Measurements from ENCODE around the gene CDH13.

The CDH13 gene

GRCh38 chr16:82805866-82806265, 179.1 kb downstream of the CDH13 start:
- no peaks in the 10 kb centered on the region for H3K4me1 ChIP-seq (ENCODE audit: insufficient read depth, low read length)
- no peak overlapping the region for H3K9ac ChIP-seq (ENCODE audit: low read length)
- no peaks in the 10 kb centered on the region for H3K9me3 ChIP-seq (ENCODE audit: low read length)
- H3K36me3 ChIP-seq (ENCODE audit: insufficient read depth, low read length), result no peaks in the 10 kb centered on the region
- H3K27me3 ChIP-seq (ENCODE audit: control insufficient read depth in 1 of 2, insufficient read depth in 2 of 2, low read length in 2 of 2), result no peaks in the 10 kb centered on the region
- no peak overlapping the region for H3K4me3 ChIP-seq (ENCODE audit: low read depth in 1 of 2, low read length in 2 of 2)
- H3K27ac ChIP-seq (ENCODE audit: low read depth, low read length), result no peak overlapping the region

- H3K27me3 ChIP-seq (ENCODE audit: control insufficient read depth in 1 of 2, insufficient read depth in 2 of 2, low read length in 2 of 2), result no peaks in the 10 kb centered on the region
- no peak overlapping the region for H3K4me3 ChIP-seq (ENCODE audit: low read depth in 1 of 2, low read length in 2 of 2)
- no peaks in the 10 kb centered on the region for H3K36me3 ChIP-seq (ENCODE audit: insufficient read depth, low read length)
- H3K27ac ChIP-seq (ENCODE audit: low read depth, low read length), result no peak overlapping the region
- no peaks in the 10 kb centered on the region for H3K4me1 ChIP-seq (ENCODE audit: insufficient read depth, low read length)
- H3K9me3 ChIP-seq (ENCODE audit: low read length), result no peaks in the 10 kb centered on the region
- H3K9ac ChIP-seq (ENCODE audit: low read length), result no peak overlapping the region
These were observed 180.5 kb downstream of the CDH13 start for GRCh38 chr16:82807311-82807710.

- Histone ChIP-seq H3K4me3 (ENCODE audit: low read depth in 1 of 2, low read length in 2 of 2) (no peak overlapping the region), H3K4me1 (ENCODE audit: insufficient read depth, low read length) (no peaks in the 10 kb centered on the region), H3K9ac (ENCODE audit: low read length) (no peak overlapping the region), H3K27me3 (ENCODE audit: control insufficient read depth in 1 of 2, insufficient read depth in 2 of 2, low read length in 2 of 2) (no peaks in the 10 kb centered on the region), H3K9me3 (ENCODE audit: low read length) (no peaks in the 10 kb centered on the region), H3K27ac (ENCODE audit: low read depth, low read length) (no peak overlapping the region), H3K36me3 (ENCODE audit: insufficient read depth, low read length) (no peaks in the 10 kb centered on the region)
These were observed 181.3 kb downstream of the CDH13 start for GRCh38 chr16:82808036-82808435.

- no peaks in the 10 kb centered on the region for H3K36me3 ChIP-seq (ENCODE audit: insufficient read depth, low read length)
- H3K4me3 ChIP-seq (ENCODE audit: low read depth in 1 of 2, low read length in 2 of 2), result no peak overlapping the region
- no peaks in the 10 kb centered on the region for H3K4me1 ChIP-seq (ENCODE audit: insufficient read depth, low read length)
- no peak overlapping the region for H3K27ac ChIP-seq (ENCODE audit: low read depth, low read length)
- H3K27me3 ChIP-seq (ENCODE audit: control insufficient read depth in 1 of 2, insufficient read depth in 2 of 2, low read length in 2 of 2), result no peaks in the 10 kb centered on the region
- no peaks in the 10 kb centered on the region for H3K9me3 ChIP-seq (ENCODE audit: low read length)
- H3K9ac ChIP-seq (ENCODE audit: low read length), result no peak overlapping the region
These were observed 183.3 kb downstream of the CDH13 start for GRCh38 chr16:82810077-82810476.

- Histone ChIP-seq H3K9ac (ENCODE audit: low read length) (no peak overlapping the region), H3K36me3 (ENCODE audit: insufficient read depth, low read length) (no peaks in the 10 kb centered on the region), H3K9me3 (ENCODE audit: low read length) (no peaks in the 10 kb centered on the region), H3K27ac (ENCODE audit: low read depth, low read length) (no peak overlapping the region), H3K27me3 (ENCODE audit: control insufficient read depth in 1 of 2, insufficient read depth in 2 of 2, low read length in 2 of 2) (no peaks in the 10 kb centered on the region), H3K4me1 (ENCODE audit: insufficient read depth, low read length) (no peaks in the 10 kb centered on the region), H3K4me3 (ENCODE audit: low read depth in 1 of 2, low read length in 2 of 2) (no peak overlapping the region)
These were observed 187.3 kb downstream of the CDH13 start for GRCh38 chr16:82814059-82814458.

- Histone ChIP-seq H3K4me3 (ENCODE audit: low read depth in 1 of 2, low read length in 2 of 2) (no peak overlapping the region), H3K4me1 (ENCODE audit: insufficient read depth, low read length) (no peaks in the 10 kb centered on the region), H3K27me3 (ENCODE audit: control insufficient read depth in 1 of 2, insufficient read depth in 2 of 2, low read length in 2 of 2) (no peaks in the 10 kb centered on the region), H3K36me3 (ENCODE audit: insufficient read depth, low read length) (no peaks in the 10 kb centered on the region), H3K9ac (ENCODE audit: low read length) (no peak overlapping the region), H3K9me3 (ENCODE audit: low read length) (no peaks in the 10 kb centered on the region), H3K27ac (ENCODE audit: low read depth, low read length) (no peak overlapping the region)
These were observed 192.5 kb downstream of the CDH13 start for GRCh38 chr16:82819286-82819685.

GRCh38 chr16:82820855-82821254, 194.1 kb downstream of the CDH13 start:
- Histone ChIP-seq H3K4me1 (ENCODE audit: insufficient read depth, low read length) (no peaks in the 10 kb centered on the region), H3K27ac (ENCODE audit: low read depth, low read length) (no peak overlapping the region), H3K9me3 (ENCODE audit: low read length) (no peaks in the 10 kb centered on the region), H3K27me3 (ENCODE audit: control insufficient read depth in 1 of 2, insufficient read depth in 2 of 2, low read length in 2 of 2) (no peaks in the 10 kb centered on the region), H3K9ac (ENCODE audit: low read length) (no peak overlapping the region), H3K36me3 (ENCODE audit: insufficient read depth, low read length) (no peaks in the 10 kb centered on the region), H3K4me3 (ENCODE audit: low read depth in 1 of 2, low read length in 2 of 2) (no peak overlapping the region)

GRCh38 chr16:82824408-82824807, 197.6 kb downstream of the CDH13 start:
- Histone ChIP-seq H3K9me3 (ENCODE audit: low read length) (no peaks in the 10 kb centered on the region), H3K27ac (ENCODE audit: low read depth, low read length) (no peak overlapping the region), H3K4me1 (ENCODE audit: insufficient read depth, low read length) (no peaks in the 10 kb centered on the region), H3K9ac (ENCODE audit: low read length) (no peak overlapping the region), H3K27me3 (ENCODE audit: control insufficient read depth in 1 of 2, insufficient read depth in 2 of 2, low read length in 2 of 2) (no peaks in the 10 kb centered on the region), H3K36me3 (ENCODE audit: insufficient read depth, low read length) (no peaks in the 10 kb centered on the region), H3K4me3 (ENCODE audit: low read depth in 1 of 2, low read length in 2 of 2) (no peak overlapping the region)

- Histone ChIP-seq H3K36me3 (ENCODE audit: insufficient read depth, low read length) (no peaks in the 10 kb centered on the region), H3K27ac (ENCODE audit: low read depth, low read length) (no peak overlapping the region), H3K4me3 (ENCODE audit: low read depth in 1 of 2, low read length in 2 of 2) (no peak overlapping the region), H3K27me3 (ENCODE audit: control insufficient read depth in 1 of 2, insufficient read depth in 2 of 2, low read length in 2 of 2) (no peaks in the 10 kb centered on the region), H3K4me1 (ENCODE audit: insufficient read depth, low read length) (no peaks in the 10 kb centered on the region), H3K9me3 (ENCODE audit: low read length) (no peaks in the 10 kb centered on the region), H3K9ac (ENCODE audit: low read length) (no peak overlapping the region)
These were observed 202.5 kb downstream of the CDH13 start for GRCh38 chr16:82829301-82829700.

GRCh38 chr16:82830944-82831343, 204.2 kb downstream of the CDH13 start:
- Histone ChIP-seq H3K4me1 (ENCODE audit: insufficient read depth, low read length) (no peaks in the 10 kb centered on the region), H3K4me3 (ENCODE audit: low read depth in 1 of 2, low read length in 2 of 2) (no peak overlapping the region), H3K36me3 (ENCODE audit: insufficient read depth, low read length) (no peaks in the 10 kb centered on the region), H3K9ac (ENCODE audit: low read length) (no peak overlapping the region), H3K27me3 (ENCODE audit: control insufficient read depth in 1 of 2, insufficient read depth in 2 of 2, low read length in 2 of 2) (no peaks in the 10 kb centered on the region), H3K27ac (ENCODE audit: low read depth, low read length) (no peak overlapping the region), H3K9me3 (ENCODE audit: low read length) (no peaks in the 10 kb centered on the region)

- Histone ChIP-seq H3K27me3 (ENCODE audit: control insufficient read depth in 1 of 2, insufficient read depth in 2 of 2, low read length in 2 of 2) (no peaks in the 10 kb centered on the region), H3K4me3 (ENCODE audit: low read depth in 1 of 2, low read length in 2 of 2) (no peak overlapping the region), H3K9me3 (ENCODE audit: low read length) (no peaks in the 10 kb centered on the region), H3K36me3 (ENCODE audit: insufficient read depth, low read length) (no peaks in the 10 kb centered on the region), H3K9ac (ENCODE audit: low read length) (no peak overlapping the region), H3K4me1 (ENCODE audit: insufficient read depth, low read length) (no peaks in the 10 kb centered on the region), H3K27ac (ENCODE audit: low read depth, low read length) (no peak overlapping the region)
These were observed 206.1 kb downstream of the CDH13 start for GRCh38 chr16:82832821-82833220.

- Histone ChIP-seq H3K27me3 (ENCODE audit: control insufficient read depth in 1 of 2, insufficient read depth in 2 of 2, low read length in 2 of 2) (no peaks in the 10 kb centered on the region), H3K4me3 (ENCODE audit: low read depth in 1 of 2, low read length in 2 of 2) (no peak overlapping the region), H3K36me3 (ENCODE audit: insufficient read depth, low read length) (no peaks in the 10 kb centered on the region), H3K4me1 (ENCODE audit: insufficient read depth, low read length) (no peaks in the 10 kb centered on the region), H3K27ac (ENCODE audit: low read depth, low read length) (no peak overlapping the region), H3K9ac (ENCODE audit: low read length) (no peak overlapping the region), H3K9me3 (ENCODE audit: low read length) (no peaks in the 10 kb centered on the region)
These were observed 206.7 kb downstream of the CDH13 start for GRCh38 chr16:82833378-82833993.

Data from muscle layer of colon (tissue), 2 donors.